ENCODE data around the gene SHISA9.

DNA sequence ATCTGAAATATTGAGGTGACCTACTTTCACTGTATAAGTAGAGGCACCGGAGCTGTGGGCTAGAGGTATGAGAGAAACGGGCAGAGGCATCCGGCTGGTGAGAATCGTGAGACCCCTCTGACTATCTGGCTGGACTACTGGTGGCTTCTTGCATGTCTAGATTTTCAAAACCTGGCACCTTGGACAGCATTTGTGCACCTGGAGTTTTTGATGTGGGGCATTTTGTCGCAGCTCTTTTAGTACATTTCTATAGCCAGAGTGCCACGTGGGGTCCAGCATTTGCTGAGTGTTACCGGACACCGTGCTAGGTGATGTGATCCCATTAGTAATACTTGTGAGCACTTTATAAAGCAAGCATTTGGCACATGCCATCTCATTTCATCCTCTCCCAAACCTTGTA is 32.6 kb upstream of the SHISA9 start:
- TF ChIP-seq, protein P1, sequence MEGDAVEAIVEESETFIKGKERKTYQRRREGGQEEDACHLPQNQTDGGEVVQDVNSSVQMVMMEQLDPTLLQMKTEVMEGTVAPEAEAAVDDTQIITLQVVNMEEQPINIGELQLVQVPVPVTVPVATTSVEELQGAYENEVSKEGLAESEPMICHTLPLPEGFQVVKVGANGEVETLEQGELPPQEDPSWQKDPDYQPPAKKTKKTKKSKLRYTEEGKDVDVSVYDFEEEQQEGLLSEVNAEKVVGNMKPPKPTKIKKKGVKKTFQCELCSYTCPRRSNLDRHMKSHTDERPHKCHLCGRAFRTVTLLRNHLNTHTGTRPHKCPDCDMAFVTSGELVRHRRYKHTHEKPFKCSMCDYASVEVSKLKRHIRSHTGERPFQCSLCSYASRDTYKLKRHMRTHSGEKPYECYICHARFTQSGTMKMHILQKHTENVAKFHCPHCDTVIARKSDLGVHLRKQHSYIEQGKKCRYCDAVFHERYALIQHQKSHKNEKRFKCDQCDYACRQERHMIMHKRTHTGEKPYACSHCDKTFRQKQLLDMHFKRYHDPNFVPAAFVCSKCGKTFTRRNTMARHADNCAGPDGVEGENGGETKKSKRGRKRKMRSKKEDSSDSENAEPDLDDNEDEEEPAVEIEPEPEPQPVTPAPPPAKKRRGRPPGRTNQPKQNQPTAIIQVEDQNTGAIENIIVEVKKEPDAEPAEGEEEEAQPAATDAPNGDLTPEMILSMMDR (IDR thresholded peaks at IDR 0.05; ENCODE audit: poor library complexity): no peak
- TF ChIP-seq EZH2 (IDR thresholded peaks at IDR 0.05; ENCODE audit: borderline replicate concordance): no peak

Measured in hepatocyte (in vitro differentiated cells).